Stimulated activated CD8-positive, alpha-beta memory T cell treated with anti-CD3 and anti-CD28 coated beads, Interleukin-15, amount 100 ng/mL, for 4 hours (primary cell): ENCODE measurements around the gene CFAP97D2.

ENCODE experiments used
- DNase-seq, 2 donors: peaks; one replicate each; pipeline ENCODE4 v3.0.0-alpha.2; 2020; ENCODE audit warnings: low read depth in 2 of 2

Gene CFAP97D2

GRCh38 chr13:114199954-114200353 is 20.9 kb downstream of the CFAP97D2 start:
- no peak for DNase-seq

GRCh38 chr13:114200399-114200911 is 21.4 kb downstream of the CFAP97D2 start:
- DNase-seq = no peak

- no peak for DNase-seq
Observed at GRCh38 chr13:114202581-114202980, 23.5 kb downstream of the CFAP97D2 start.

- DNase-seq = peak in 1 of 2 donors; percentile 18
Observed at GRCh38 chr13:114203536-114203935, 24.5 kb downstream of the CFAP97D2 start.

- no peak for DNase-seq
Observed at GRCh38 chr13:114204894-114205293, 25.8 kb downstream of the CFAP97D2 start.

GRCh38 chr13:114208134-114208533 is 29.1 kb downstream of the CFAP97D2 start:
- no peak for DNase-seq

GRCh38 chr13:114211446-114212157 is 32.5 kb downstream of the CFAP97D2 start:
- DNase-seq = no peak

- no peak for DNase-seq
Observed at GRCh38 chr13:114212158-114212495, 33.1 kb downstream of the CFAP97D2 start.

GRCh38 chr13:114213980-114214379 is 34.9 kb downstream of the CFAP97D2 start:
- no peak for DNase-seq

- no peak for DNase-seq
Observed at GRCh38 chr13:114219392-114219791, 40.3 kb downstream of the CFAP97D2 start.

- DNase-seq = no peak
Observed at GRCh38 chr13:114222461-114222968, 43.5 kb downstream of the CFAP97D2 start.

- no peak for DNase-seq
Observed at GRCh38 chr13:114224201-114224600, 45.1 kb downstream of the CFAP97D2 start.

- no peak for DNase-seq
Observed at GRCh38 chr13:114225610-114226009, 46.6 kb downstream of the CFAP97D2 start.

- DNase-seq = no peak
Observed at GRCh38 chr13:114226088-114226487, 47.0 kb downstream of the CFAP97D2 start.

GRCh38 chr13:114226699-114227323 is 47.8 kb downstream of the CFAP97D2 start:
- DNase-seq = peak; percentile 63 to 71

- DNase-seq = no peak
Observed at GRCh38 chr13:114227528-114227927, 48.5 kb downstream of the CFAP97D2 start.

GRCh38 chr13:114228176-114228575 is 49.1 kb downstream of the CFAP97D2 start:
- DNase-seq = no peak

- no peak for DNase-seq
Observed at GRCh38 chr13:114229506-114229905, 50.4 kb downstream of the CFAP97D2 start.

- DNase-seq = no peak
Observed at GRCh38 chr13:114230117-114230516, 51.1 kb downstream of the CFAP97D2 start.

- DNase-seq = no peak
Observed at GRCh38 chr13:114230575-114230974, 51.5 kb downstream of the CFAP97D2 start.

- no peak for DNase-seq
Observed at GRCh38 chr13:114231886-114232285, 52.8 kb downstream of the CFAP97D2 start.

GRCh38 chr13:114234266-114234644 is 55.2 kb downstream of the CFAP97D2 start:
- DNase-seq = no peak
